ENCODE measurements around the gene PODXL. TPM values are rescaled to one million over a fixed set of nuclear protein-coding genes. Genes with fewer than 3 reads are reported as not detected.
"Not testable (repeated sequence)": the region's sequence is repeated elsewhere in the genome, so short reads cannot be mapped to it uniquely, and the experiment has no call there.

PODXL gene
- total RNA-seq, 5 donors from 2014 or later (not counting 1 experiment from before 2014, with no cell fraction given): 0.63 to 2.6 (median 1.5) TPM

DNA sequence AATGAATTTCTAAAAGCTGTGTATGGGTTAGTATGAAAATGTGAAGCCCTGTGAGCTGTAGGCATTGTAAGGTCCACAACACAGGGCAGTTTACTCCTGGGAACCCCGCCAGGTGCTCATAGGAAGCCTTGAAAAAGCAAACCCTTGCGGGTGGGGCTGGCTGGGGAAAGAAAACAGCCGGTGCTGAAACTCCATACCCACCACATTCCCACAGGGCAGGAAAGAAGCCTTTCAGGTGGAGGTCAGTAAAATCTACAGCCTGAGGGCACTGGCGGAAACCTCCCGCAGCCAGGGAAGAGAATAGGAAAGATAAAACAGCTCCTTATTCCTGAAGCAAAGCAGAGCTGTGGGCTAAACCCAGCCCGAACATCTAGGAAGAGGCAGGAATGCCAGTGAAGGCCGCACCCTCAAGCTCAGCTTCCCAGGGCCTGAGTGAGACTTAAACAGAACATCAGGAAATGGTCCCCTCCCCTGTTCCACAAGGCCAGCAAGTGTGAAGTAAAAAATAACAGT lies 34.7 kb downstream of the PODXL start:
- H3K4me3 ChIP-seq (ENCODE audit: control insufficient read depth in 1 of 2, extremely low read depth in 1 of 2, low read length in 1 of 2): no peak overlapping the region
- H3K36me3 ChIP-seq (ENCODE audit: control insufficient read depth in 2 of 2, extremely low read depth in 1 of 2, insufficient read depth in 1 of 2, low read length in 1 of 2): no peaks in the 10 kb centered on the region
- H3K27ac ChIP-seq (ENCODE audit: low read length): no peak overlapping the region
- H3K9me3 Mint-ChIP-seq: no peaks in the 10 kb centered on the region
- ChIA-PET CTCF (interaction anchor here (0.5 to 2.2 kb wide), 5 partner anchors 9 to 1773 kb away, joined by 3 to 10 read pairs (median 3); no protein-coding TSS in a partner anchor), POLR2A (interaction anchor here in 1 of 2 donors (0.6 kb wide), 1 partner anchor 196 kb away, joined by 7 read pairs; no protein-coding TSS in a partner anchor)
- H3K4me3 Mint-ChIP-seq: peak overlapping the region in 2 of 3 donors; percentile 21 to 53
- DNase-seq: no peak
- H3K27me3 Mint-ChIP-seq: peaks cover 0 to 3% of the 10 kb centered on the region in 2 donors
- H3K4me1 ChIP-seq (ENCODE audit: control insufficient read depth in 1 of 2, extremely low read depth in 1 of 2, insufficient read depth in 2 of 2, low read length in 2 of 2): peaks cover 0 to 3% of the 10 kb centered on the region in 2 experiments
- H3K36me3 Mint-ChIP-seq: no peaks in the 10 kb centered on the region
- no peak for ATAC-seq (replicated peaks in 1 of 4)
- H3K27ac Mint-ChIP-seq: no peak overlapping the region
- WGBS (ENCODE audit: insufficient coverage): 100% methylated on average over 1 of the region's 7 CpGs
- H3K9me3 ChIP-seq: no peaks in the 10 kb centered on the region
- peaks cover 0 to 2% of the 10 kb centered on the region in 2 experiments for H3K27me3 ChIP-seq (replicated peaks in 1 of 2; ENCODE audit: control insufficient read depth in 2 of 2, extremely low read depth in 1 of 2, insufficient read depth in 2 of 2, low read length in 1 of 2)
- H3K4me1 Mint-ChIP-seq: peaks cover 10 to 16% (median 15%) of the 10 kb centered on the region in 3 donors

DNA sequence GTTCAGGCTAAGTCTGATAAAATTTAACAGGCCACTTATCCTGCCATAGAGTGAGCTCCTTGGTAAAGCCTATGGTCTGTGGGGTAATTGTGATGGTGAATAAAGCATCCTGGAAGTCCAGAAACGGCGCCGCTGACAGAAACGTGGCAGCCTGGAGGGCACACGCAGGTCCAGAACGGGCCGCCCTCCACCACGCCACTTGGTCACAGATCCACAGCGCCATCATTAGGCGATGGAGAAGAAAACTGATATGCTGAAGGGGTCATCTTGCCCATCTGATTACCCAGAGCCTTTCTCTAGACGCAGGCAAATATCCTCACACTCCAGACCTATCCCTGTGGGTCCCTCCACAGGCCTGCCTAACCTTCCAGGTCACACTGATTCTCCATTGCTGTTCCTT lies 37.8 kb downstream of the PODXL start:
- DNase-seq: no peak
- CTCF ChIA-PET: interaction anchor here in 1 of 2 donors (0.7 kb wide), 1 partner anchor 28 kb away, joined by 3 read pairs; no protein-coding TSS in a partner anchor
- 93% methylated on average over 10 of the region's 11 CpGs for WGBS (ENCODE audit: insufficient coverage)
- Mint-ChIP-seq H3K4me3 (no peak overlapping the region), H3K27me3 (peaks cover 0 to 3% of the 10 kb centered on the region in 2 donors), H3K4me1 (peaks cover 11 to 17% (median 16%) of the 10 kb centered on the region in 3 donors), H3K9me3 (no peaks in the 10 kb centered on the region), H3K27ac (no peak overlapping the region), H3K36me3 (no peaks in the 10 kb centered on the region)
- ATAC-seq (replicated peaks in 1 of 4): no peak
- no peaks in the 10 kb centered on the region for H3K9me3 ChIP-seq
- no peak overlapping the region for H3K27ac ChIP-seq (ENCODE audit: low read length)
- H3K4me3 ChIP-seq (ENCODE audit: control insufficient read depth in 1 of 2, extremely low read depth in 1 of 2, low read length in 1 of 2): no peak overlapping the region
- H3K4me1 ChIP-seq (ENCODE audit: control insufficient read depth in 1 of 2, extremely low read depth in 1 of 2, insufficient read depth in 2 of 2, low read length in 2 of 2): peaks cover 0 to 5% of the 10 kb centered on the region in 2 experiments
- POLR2A ChIA-PET: no interaction called here
- H3K27me3 ChIP-seq (replicated peaks in 1 of 2; ENCODE audit: control insufficient read depth in 2 of 2, extremely low read depth in 1 of 2, insufficient read depth in 2 of 2, low read length in 1 of 2): peaks cover 0 to 2% of the 10 kb centered on the region in 2 experiments
- H3K36me3 ChIP-seq (ENCODE audit: control insufficient read depth in 2 of 2, extremely low read depth in 1 of 2, insufficient read depth in 1 of 2, low read length in 1 of 2): no peaks in the 10 kb centered on the region

- WGBS (ENCODE audit: insufficient coverage): 89% methylated on average over 18 of the region's 19 CpGs
- peaks cover 0 to 4% of the 10 kb centered on the region in 2 donors for H3K27me3 Mint-ChIP-seq
- peaks cover 0 to 9% of the 10 kb centered on the region in 2 experiments for H3K4me1 ChIP-seq (ENCODE audit: control insufficient read depth in 1 of 2, extremely low read depth in 1 of 2, insufficient read depth in 2 of 2, low read length in 2 of 2)
- H3K27ac ChIP-seq (ENCODE audit: low read length): no peak overlapping the region
- peaks cover 10 to 18% (median 14%) of the 10 kb centered on the region in 3 donors for H3K4me1 Mint-ChIP-seq
- no peaks in the 10 kb centered on the region for H3K36me3 ChIP-seq (ENCODE audit: control insufficient read depth in 2 of 2, extremely low read depth in 1 of 2, insufficient read depth in 1 of 2, low read length in 1 of 2)
- H3K27me3 ChIP-seq (replicated peaks in 1 of 2; ENCODE audit: control insufficient read depth in 2 of 2, extremely low read depth in 1 of 2, insufficient read depth in 2 of 2, low read length in 1 of 2): peaks cover 0 to 2% of the 10 kb centered on the region in 2 experiments
- ATAC-seq (replicated peaks in 1 of 4) (no peak), DNase-seq (no peak)
- ChIA-PET POLR2A (no interaction called here), CTCF (no interaction called here)
- no peak overlapping the region for H3K4me3 Mint-ChIP-seq
- no peaks in the 10 kb centered on the region for H3K9me3 Mint-ChIP-seq
- H3K4me3 ChIP-seq (ENCODE audit: control insufficient read depth in 1 of 2, extremely low read depth in 1 of 2, low read length in 1 of 2): no peak overlapping the region
- H3K9me3 ChIP-seq: no peaks in the 10 kb centered on the region
- H3K36me3 Mint-ChIP-seq: no peaks in the 10 kb centered on the region
- H3K27ac Mint-ChIP-seq: no peak overlapping the region
Observed at GRCh38 chr7:131517218-131517923, 39.1 kb downstream of the PODXL start.

- DNase-seq; H3K36me3 ChIP-seq (ENCODE audit: control insufficient read depth in 2 of 2, extremely low read depth in 1 of 2, insufficient read depth in 1 of 2, low read length in 1 of 2); H3K27me3 ChIP-seq (replicated peaks in 1 of 2; ENCODE audit: control insufficient read depth in 2 of 2, extremely low read depth in 1 of 2, insufficient read depth in 2 of 2, low read length in 1 of 2); H3K27me3 Mint-ChIP-seq; ATAC-seq (replicated peaks in 1 of 4); H3K36me3 Mint-ChIP-seq; H3K9me3 Mint-ChIP-seq; H3K27ac ChIP-seq (ENCODE audit: low read length); H3K27ac Mint-ChIP-seq; H3K4me3 Mint-ChIP-seq; H3K4me3 ChIP-seq (ENCODE audit: control insufficient read depth in 1 of 2, extremely low read depth in 1 of 2, low read length in 1 of 2); H3K9me3 ChIP-seq; POLR2A ChIA-PET; H3K4me1 ChIP-seq (ENCODE audit: control insufficient read depth in 1 of 2, extremely low read depth in 1 of 2, insufficient read depth in 2 of 2, low read length in 2 of 2): not testable (repeated sequence)
- WGBS (ENCODE audit: insufficient coverage): 77% methylated on average over 3 of the region's 7 CpGs
- H3K4me1 Mint-ChIP-seq: peaks cover 10 to 15% (median 11%) of the 10 kb centered on the region in 3 donors
- CTCF ChIA-PET: interaction anchor here (0.7 to 0.9 kb wide), 2 partner anchors 9 to 53 kb away, joined by 3 read pairs; no protein-coding TSS in a partner anchor
Observed at GRCh38 chr7:131515471-131515870, 41.0 kb downstream of the PODXL start.

DNA sequence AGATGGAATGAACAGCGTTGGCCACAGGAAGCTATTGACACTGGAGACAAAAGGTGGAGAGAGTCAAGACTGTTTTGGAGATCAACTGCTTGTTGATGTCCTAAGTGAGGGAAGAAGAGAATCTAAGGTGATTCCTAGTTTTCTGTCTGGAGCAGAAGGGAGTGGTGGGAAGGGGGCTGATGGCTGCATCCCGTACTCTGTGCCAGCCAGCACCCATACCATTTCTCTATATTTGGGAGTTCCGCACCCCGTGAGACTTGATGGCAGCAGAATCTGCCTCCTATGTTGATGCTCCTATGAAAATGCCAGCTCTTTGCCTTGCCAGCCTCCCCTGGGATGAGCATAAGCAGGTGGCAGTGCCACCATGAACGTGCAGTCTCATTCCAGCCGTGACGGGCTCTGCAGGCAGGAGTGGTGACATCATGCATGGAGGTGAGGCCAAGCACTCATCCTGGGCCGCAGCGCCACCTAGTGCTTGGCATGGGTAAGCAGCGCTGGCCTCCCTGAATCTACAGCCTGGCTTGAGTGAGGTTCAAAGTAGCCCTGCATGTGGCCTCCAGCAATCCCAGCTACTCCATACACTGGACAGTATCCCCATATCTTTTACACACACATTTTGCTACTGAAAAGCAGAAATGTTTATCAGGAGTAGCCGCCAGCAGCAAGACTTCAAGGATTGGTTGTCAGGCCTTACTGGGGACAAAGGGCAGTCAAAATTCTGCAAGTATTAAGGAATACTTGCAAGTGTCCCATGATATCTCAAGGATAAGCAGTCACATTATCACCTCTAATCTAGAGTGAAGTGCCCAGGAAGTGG lies 43.0 kb downstream of the PODXL start:
- H3K27ac ChIP-seq (ENCODE audit: low read length): no peak overlapping the region
- H3K27ac Mint-ChIP-seq: no peak overlapping the region
- H3K9me3 Mint-ChIP-seq: no peaks in the 10 kb centered on the region
- peaks cover 6% of the 10 kb centered on the region in 2 donors for H3K27me3 Mint-ChIP-seq
- H3K4me3 ChIP-seq (ENCODE audit: control insufficient read depth in 1 of 2, extremely low read depth in 1 of 2, low read length in 1 of 2): no peak overlapping the region
- peaks cover 0 to 11% of the 10 kb centered on the region in 2 experiments for H3K27me3 ChIP-seq (replicated peaks in 1 of 2; ENCODE audit: control insufficient read depth in 2 of 2, extremely low read depth in 1 of 2, insufficient read depth in 2 of 2, low read length in 1 of 2)
- DNase-seq (peak; percentile 41 to 84 (median 62)), ATAC-seq (replicated peaks in 1 of 4) (peak; percentile 89 to 96 (median 92))
- 35% methylated on average over 10 of the region's 11 CpGs for WGBS (ENCODE audit: insufficient coverage)
- peaks cover 0 to 6% of the 10 kb centered on the region in 2 experiments for H3K4me1 ChIP-seq (ENCODE audit: control insufficient read depth in 1 of 2, extremely low read depth in 1 of 2, insufficient read depth in 2 of 2, low read length in 2 of 2)
- no peaks in the 10 kb centered on the region for H3K36me3 ChIP-seq (ENCODE audit: control insufficient read depth in 2 of 2, extremely low read depth in 1 of 2, insufficient read depth in 1 of 2, low read length in 1 of 2)
- ChIA-PET POLR2A (no interaction called here), CTCF (interaction anchor here (0.6 to 1.5 kb wide), 10 partner anchors 9 to 647 kb away, joined by 3 to 9 read pairs (median 4); no protein-coding TSS in a partner anchor)
- H3K4me1 Mint-ChIP-seq: peaks cover 14 to 22% (median 15%) of the 10 kb centered on the region in 3 donors
- H3K36me3 Mint-ChIP-seq: no peaks in the 10 kb centered on the region
- H3K9me3 ChIP-seq: no peaks in the 10 kb centered on the region
- H3K4me3 Mint-ChIP-seq: no peak overlapping the region
